ENCODE data around the gene GAB2.

Gene GAB2

DNA sequence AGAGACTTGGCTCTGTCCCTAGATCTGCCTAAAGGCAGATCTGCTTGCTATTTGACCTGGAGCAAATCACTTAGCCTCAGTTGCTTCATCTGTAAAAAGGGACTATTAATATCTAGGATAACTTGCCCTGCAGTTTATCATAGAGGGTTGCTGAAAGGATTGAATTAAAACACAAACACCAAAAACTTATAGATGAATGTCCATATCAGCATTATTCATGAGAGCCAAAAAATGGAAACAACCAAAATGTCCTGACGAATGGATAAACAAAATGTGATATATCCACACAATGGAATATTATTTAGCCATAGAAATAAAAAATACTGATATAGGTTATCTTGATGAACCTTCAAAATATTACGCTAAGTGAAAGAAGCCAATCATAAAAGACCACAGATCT lies 161.7 kb downstream of the GAB2 start:
- no peak overlapping the region for H3K4me3 ChIP-seq (ENCODE audit: low read length)
- H3K4me1 ChIP-seq (ENCODE audit: control insufficient read depth, insufficient read depth, low read length), result no peaks in the 10 kb centered on the region
- no peaks in the 10 kb centered on the region for H3K9me3 ChIP-seq (ENCODE audit: control insufficient read depth, insufficient read depth, low read length)
- no peaks in the 10 kb centered on the region for H3K27me3 ChIP-seq (ENCODE audit: control insufficient read depth, insufficient read depth, low read length)
- no peak overlapping the region for H3K27ac ChIP-seq (ENCODE audit: low read length)
- DNase-seq (ENCODE audit: low read depth, low spot score), result no peak
- H3K36me3 ChIP-seq (ENCODE audit: control insufficient read depth, insufficient read depth, low read length), result no peaks in the 10 kb centered on the region
- no CpG with 5 or more reads among the region's 2 CpGs for WGBS (ENCODE audit: insufficient coverage, insufficient read length)

DNA sequence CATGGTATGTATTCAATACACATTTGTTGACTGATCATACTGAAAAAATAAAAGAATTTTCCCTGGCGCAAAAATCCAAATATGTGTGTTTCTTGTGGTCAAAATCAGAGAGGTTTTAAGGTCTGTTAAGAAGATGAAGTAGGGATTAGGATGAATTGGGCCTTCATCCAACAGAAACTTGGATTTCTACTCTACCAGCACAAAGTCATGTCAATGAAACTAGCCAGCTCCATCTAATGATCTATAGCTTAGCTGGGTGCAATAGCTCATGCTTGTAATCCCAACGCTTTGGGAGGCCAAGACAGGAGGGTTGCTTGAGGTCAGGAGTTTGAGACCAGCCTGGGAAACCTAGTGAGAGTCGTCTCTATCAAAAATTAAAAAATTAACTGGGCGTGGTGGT lies 163.4 kb downstream of the GAB2 start:
- H3K4me1 ChIP-seq (ENCODE audit: control insufficient read depth, insufficient read depth, low read length), result no peaks in the 10 kb centered on the region
- no CpG with 5 or more reads among the region's 4 CpGs for WGBS (ENCODE audit: insufficient coverage, insufficient read length)
- no peaks in the 10 kb centered on the region for H3K27me3 ChIP-seq (ENCODE audit: control insufficient read depth, insufficient read depth, low read length)
- no peak overlapping the region for H3K4me3 ChIP-seq (ENCODE audit: low read length)
- no peak overlapping the region for H3K27ac ChIP-seq (ENCODE audit: low read length)
- no peak for DNase-seq (ENCODE audit: low read depth, low spot score)
- H3K9me3 ChIP-seq (ENCODE audit: control insufficient read depth, insufficient read depth, low read length), result no peaks in the 10 kb centered on the region
- H3K36me3 ChIP-seq (ENCODE audit: control insufficient read depth, insufficient read depth, low read length), result no peaks in the 10 kb centered on the region

DNA sequence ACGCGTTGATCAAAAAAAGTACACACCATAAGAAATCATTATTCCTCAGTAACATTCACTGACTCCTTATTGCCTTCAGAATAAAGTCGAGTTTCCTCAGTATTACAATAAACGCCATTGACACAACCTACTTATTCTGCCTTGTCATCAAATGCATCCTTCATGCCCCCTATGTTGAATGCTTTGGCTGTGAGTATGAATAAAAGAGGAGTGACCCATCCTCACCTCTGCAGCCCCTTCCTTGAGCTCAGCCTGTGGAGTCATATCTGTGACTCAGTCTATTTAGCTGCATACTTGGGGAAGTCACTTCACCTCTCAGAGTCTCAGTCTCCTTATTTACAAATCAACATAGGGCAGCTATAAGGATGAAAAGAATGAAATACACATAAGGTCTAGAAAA lies 163.8 kb downstream of the GAB2 start:
- no peaks in the 10 kb centered on the region for H3K4me1 ChIP-seq (ENCODE audit: control insufficient read depth, insufficient read depth, low read length)
- H3K27me3 ChIP-seq (ENCODE audit: control insufficient read depth, insufficient read depth, low read length), result no peaks in the 10 kb centered on the region
- no peaks in the 10 kb centered on the region for H3K9me3 ChIP-seq (ENCODE audit: control insufficient read depth, insufficient read depth, low read length)
- no peak overlapping the region for H3K27ac ChIP-seq (ENCODE audit: low read length)
- no peak overlapping the region for H3K4me3 ChIP-seq (ENCODE audit: low read length)
- DNase-seq (ENCODE audit: low read depth, low spot score), result no peak
- WGBS (ENCODE audit: insufficient coverage, insufficient read length), result no CpG with 5 or more reads among the region's 4 CpGs
- H3K36me3 ChIP-seq (ENCODE audit: control insufficient read depth, insufficient read depth, low read length), result no peaks in the 10 kb centered on the region

DNA sequence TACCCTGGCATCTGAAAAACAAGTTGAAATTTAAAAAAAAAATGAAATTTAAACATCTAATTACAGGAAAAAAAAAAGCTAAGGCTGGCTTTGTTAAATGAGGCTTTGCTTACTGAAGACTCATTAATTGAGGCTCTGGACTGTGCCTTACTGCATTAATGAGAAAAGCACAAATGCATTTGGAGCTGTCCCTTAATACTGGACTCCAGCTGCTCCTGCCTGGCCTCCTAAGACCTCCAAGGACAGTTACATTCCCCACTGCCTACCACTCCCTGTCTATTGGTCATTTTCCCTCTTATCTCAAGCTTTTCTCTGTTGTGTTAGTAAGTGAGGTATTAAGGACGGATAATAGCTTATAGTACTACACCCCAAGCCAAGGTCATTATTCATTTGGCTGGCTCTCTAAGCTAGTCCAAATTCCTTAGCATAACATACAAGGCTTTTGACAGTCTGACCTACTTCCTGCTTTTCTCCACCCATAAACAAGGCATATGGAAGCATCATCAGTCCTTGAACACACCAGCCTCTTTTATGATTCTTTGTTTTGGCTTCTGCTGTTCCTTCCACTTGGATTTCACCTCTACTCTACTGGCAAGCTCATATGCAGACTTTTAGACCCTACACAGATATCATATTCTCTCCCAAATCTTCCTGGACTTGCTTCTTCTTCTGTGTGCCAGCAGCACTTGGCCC lies 166.4 kb downstream of the GAB2 start:
- DNase-seq (ENCODE audit: low read depth, low spot score), result no peak
- Histone ChIP-seq H3K4me3 (ENCODE audit: low read length) (no peak overlapping the region), H3K36me3 (ENCODE audit: control insufficient read depth, insufficient read depth, low read length) (no peaks in the 10 kb centered on the region), H3K27me3 (ENCODE audit: control insufficient read depth, insufficient read depth, low read length) (no peaks in the 10 kb centered on the region), H3K4me1 (ENCODE audit: control insufficient read depth, insufficient read depth, low read length) (no peaks in the 10 kb centered on the region), H3K9me3 (ENCODE audit: control insufficient read depth, insufficient read depth, low read length) (no peaks in the 10 kb centered on the region), H3K27ac (ENCODE audit: low read length) (no peak overlapping the region)
- WGBS (ENCODE audit: insufficient coverage, insufficient read length), result no CpG with 5 or more reads among the region's 1 CpG

DNA sequence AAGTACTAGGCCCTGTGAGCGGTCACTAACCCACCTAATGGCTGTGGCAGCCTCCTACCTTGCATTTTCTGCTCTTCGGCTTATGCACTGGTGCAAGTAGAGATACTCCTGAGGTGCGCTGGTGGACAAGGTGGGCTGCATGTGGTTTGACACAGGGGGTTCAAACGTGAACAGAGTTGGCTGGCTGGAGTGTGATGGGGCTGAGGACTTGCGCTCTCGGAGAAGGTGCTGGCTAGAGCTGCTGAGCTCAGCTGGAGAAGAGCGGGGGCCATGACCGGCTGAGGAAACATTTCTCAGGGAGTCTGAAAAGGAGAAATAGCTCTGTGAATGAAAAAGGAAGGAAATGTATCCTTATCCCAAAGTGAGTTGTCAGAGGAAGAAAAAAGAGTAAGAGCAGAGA lies 167.5 kb downstream of the GAB2 start:
- no peaks in the 10 kb centered on the region for H3K4me1 ChIP-seq (ENCODE audit: control insufficient read depth, insufficient read depth, low read length)
- no CpG with 5 or more reads among the region's 8 CpGs for WGBS (ENCODE audit: insufficient coverage, insufficient read length)
- no peaks in the 10 kb centered on the region for H3K36me3 ChIP-seq (ENCODE audit: control insufficient read depth, insufficient read depth, low read length)
- no peak overlapping the region for H3K27ac ChIP-seq (ENCODE audit: low read length)
- DNase-seq (ENCODE audit: low read depth, low spot score), result no peak
- no peak overlapping the region for H3K4me3 ChIP-seq (ENCODE audit: low read length)
- H3K27me3 ChIP-seq (ENCODE audit: control insufficient read depth, insufficient read depth, low read length), result no peaks in the 10 kb centered on the region
- H3K9me3 ChIP-seq (ENCODE audit: control insufficient read depth, insufficient read depth, low read length), result no peaks in the 10 kb centered on the region

DNA sequence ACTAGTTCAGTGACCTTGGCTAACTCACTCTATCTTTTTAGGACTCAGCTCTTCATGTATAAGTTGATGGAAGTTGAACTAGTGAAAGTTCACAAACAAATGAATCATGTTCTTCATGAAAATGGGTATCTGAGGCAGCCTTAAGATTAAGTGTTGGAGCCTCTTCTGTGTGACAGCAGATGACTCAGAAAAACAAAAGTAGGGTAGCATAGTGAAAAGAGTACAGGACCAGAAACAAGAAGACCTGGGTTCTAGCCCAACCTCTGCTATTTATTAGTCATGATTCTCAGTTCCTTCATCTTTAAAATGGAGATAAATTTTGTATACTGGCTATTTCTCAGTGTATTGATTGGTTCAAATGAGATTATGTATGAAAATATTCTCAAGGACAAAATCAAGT lies 168.7 kb downstream of the GAB2 start:
- H3K9me3 ChIP-seq (ENCODE audit: control insufficient read depth, insufficient read depth, low read length), result no peaks in the 10 kb centered on the region
- H3K4me3 ChIP-seq (ENCODE audit: low read length), result no peak overlapping the region
- no peak overlapping the region for H3K27ac ChIP-seq (ENCODE audit: low read length)
- no peaks in the 10 kb centered on the region for H3K36me3 ChIP-seq (ENCODE audit: control insufficient read depth, insufficient read depth, low read length)
- DNase-seq (ENCODE audit: low read depth, low spot score), result no peak
- no peaks in the 10 kb centered on the region for H3K4me1 ChIP-seq (ENCODE audit: control insufficient read depth, insufficient read depth, low read length)
- no peaks in the 10 kb centered on the region for H3K27me3 ChIP-seq (ENCODE audit: control insufficient read depth, insufficient read depth, low read length)

DNA sequence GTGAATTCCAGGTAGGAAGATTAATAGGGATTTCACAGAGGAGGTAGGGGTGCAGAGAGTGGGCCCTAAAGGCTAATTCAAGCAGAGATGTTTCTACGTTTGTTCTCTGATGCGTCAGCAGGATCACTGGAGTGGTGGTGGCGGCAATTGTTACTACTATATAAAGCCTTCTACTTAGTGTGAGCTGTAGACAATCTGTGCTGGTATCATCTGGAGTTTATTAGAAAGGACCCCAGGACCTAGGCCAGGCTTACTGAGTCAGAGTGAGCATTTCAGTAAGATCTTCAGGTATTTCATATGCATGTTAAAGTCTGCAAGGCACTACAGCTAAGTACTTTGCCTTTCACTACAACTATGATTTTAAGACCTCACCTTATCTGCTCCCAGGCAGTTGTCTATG lies 169.4 kb downstream of the GAB2 start:
- Histone ChIP-seq H3K36me3 (ENCODE audit: control insufficient read depth, insufficient read depth, low read length) (no peaks in the 10 kb centered on the region), H3K4me3 (ENCODE audit: low read length) (no peak overlapping the region), H3K9me3 (ENCODE audit: control insufficient read depth, insufficient read depth, low read length) (no peaks in the 10 kb centered on the region), H3K4me1 (ENCODE audit: control insufficient read depth, insufficient read depth, low read length) (no peaks in the 10 kb centered on the region), H3K27ac (ENCODE audit: low read length) (no peak overlapping the region), H3K27me3 (ENCODE audit: control insufficient read depth, insufficient read depth, low read length) (no peaks in the 10 kb centered on the region)
- no CpG with 5 or more reads among the region's 3 CpGs for WGBS (ENCODE audit: insufficient coverage, insufficient read length)
- no peak for DNase-seq (ENCODE audit: low read depth, low spot score)

DNA sequence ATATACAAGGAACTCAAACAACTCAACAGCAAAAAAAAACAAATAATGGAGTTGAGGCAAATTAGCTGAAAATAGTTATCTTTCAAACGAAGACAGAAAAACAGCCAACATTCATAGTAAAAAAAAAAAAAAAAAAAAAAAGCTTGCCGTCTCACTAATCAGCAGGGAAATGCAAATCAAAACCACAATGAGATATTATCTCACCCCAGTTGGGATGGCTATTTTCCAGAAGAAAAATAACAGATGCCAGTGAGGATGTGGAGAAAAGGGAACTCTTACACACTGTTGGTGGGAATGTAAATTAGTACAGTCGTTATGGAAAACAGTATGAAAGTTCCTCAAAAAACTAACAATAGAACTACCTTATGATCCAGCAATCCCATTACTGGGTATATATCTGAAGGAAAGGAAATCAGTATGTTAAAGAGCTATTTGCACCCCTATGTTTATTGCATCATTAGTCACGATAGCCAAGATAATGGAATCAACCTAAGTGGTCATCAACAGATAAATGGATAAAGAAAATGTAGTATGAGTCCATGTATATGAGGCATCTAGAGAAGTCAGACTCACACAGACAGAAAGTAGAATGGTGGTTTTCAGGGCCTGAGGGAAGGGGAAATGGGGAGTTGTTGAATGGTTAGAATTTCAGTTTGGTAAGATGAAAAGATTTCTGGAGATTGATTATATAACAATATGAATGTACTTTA lies 172.9 kb downstream of the GAB2 start:
- DNase-seq (ENCODE audit: low read depth, low spot score), result no peak
- Histone ChIP-seq H3K27me3 (ENCODE audit: control insufficient read depth, insufficient read depth, low read length) (no peaks in the 10 kb centered on the region), H3K9me3 (ENCODE audit: control insufficient read depth, insufficient read depth, low read length) (no peaks in the 10 kb centered on the region), H3K27ac (ENCODE audit: low read length) (no peak overlapping the region), H3K4me3 (ENCODE audit: low read length) (no peak overlapping the region), H3K36me3 (ENCODE audit: control insufficient read depth, insufficient read depth, low read length) (no peaks in the 10 kb centered on the region), H3K4me1 (ENCODE audit: control insufficient read depth, insufficient read depth, low read length) (no peaks in the 10 kb centered on the region)
- WGBS (ENCODE audit: insufficient coverage, insufficient read length), result no CpG with 5 or more reads among the region's 4 CpGs

DNA sequence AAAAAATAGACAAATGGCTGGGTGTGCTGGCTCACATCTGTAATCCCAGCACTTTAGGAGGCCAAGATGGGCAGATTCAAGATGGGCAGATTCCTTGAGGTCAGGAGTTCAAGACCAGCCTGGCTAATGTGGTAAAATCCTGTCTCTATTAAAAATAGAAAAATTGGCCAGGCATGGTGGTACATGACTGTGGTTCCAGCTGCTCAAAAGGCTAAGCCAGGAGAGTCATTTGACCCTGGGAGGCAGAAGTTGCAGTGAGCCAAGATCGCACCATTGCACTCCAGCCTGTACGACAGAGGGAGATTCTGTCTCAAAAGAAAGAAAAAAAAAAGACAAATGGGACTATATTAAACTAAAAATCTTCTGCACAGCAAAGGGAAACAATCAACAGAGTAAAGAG lies 173.5 kb downstream of the GAB2 start:
- no peaks in the 10 kb centered on the region for H3K9me3 ChIP-seq (ENCODE audit: control insufficient read depth, insufficient read depth, low read length)
- H3K27ac ChIP-seq (ENCODE audit: low read length), result no peak overlapping the region
- H3K27me3 ChIP-seq (ENCODE audit: control insufficient read depth, insufficient read depth, low read length), result no peaks in the 10 kb centered on the region
- no peak for DNase-seq (ENCODE audit: low read depth, low spot score)
- H3K4me1 ChIP-seq (ENCODE audit: control insufficient read depth, insufficient read depth, low read length), result no peaks in the 10 kb centered on the region
- no peak overlapping the region for H3K4me3 ChIP-seq (ENCODE audit: low read length)
- no CpG with 5 or more reads among the region's 2 CpGs for WGBS (ENCODE audit: insufficient coverage, insufficient read length)
- H3K36me3 ChIP-seq (ENCODE audit: control insufficient read depth, insufficient read depth, low read length), result no peaks in the 10 kb centered on the region

DNA sequence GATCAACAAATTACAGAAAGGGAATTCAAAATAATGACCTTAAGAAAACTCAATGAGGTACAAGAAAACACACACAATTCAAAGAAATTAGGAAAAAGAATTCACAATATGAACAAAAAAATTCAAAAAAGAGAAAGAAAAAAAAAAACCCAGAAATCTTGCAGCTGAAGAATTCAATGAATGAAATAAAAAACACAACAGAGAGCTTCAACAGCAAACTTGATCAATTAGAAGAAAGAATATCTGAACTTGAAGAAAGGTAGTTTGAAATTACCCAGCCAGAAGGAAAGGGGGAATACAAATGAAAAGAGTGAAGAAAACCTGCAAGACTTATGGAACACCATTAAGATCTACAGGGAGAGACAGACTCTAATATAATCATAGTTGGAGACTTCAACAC lies 176.1 kb downstream of the GAB2 start:
- Histone ChIP-seq H3K9me3 (ENCODE audit: control insufficient read depth, insufficient read depth, low read length) (no peaks in the 10 kb centered on the region), H3K27ac (ENCODE audit: low read length) (no peak overlapping the region), H3K4me1 (ENCODE audit: control insufficient read depth, insufficient read depth, low read length) (no peaks in the 10 kb centered on the region), H3K4me3 (ENCODE audit: low read length) (no peak overlapping the region), H3K36me3 (ENCODE audit: control insufficient read depth, insufficient read depth, low read length) (no peaks in the 10 kb centered on the region), H3K27me3 (ENCODE audit: control insufficient read depth, insufficient read depth, low read length) (no peaks in the 10 kb centered on the region)
- DNase-seq (ENCODE audit: low read depth, low spot score), result no peak

DNA sequence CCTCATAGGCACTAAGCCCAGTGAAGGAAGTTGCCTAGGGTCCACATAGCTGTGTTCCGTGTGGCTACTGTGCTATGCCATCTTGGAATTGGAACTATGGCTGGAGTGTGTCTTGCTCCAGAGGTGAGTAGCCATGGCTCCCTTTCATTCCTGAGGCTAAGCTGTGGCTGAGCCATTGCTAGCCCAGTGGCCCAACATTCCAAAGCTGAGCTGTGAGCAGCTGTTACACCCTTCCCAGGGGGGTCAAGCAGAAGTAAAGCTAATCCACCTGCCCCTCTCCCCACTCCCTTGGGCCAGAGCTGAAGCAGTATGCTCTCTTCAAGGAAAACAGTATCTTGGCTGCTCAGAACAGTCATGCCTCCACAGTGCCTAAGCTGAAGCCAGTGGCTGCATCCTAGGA lies 177.8 kb downstream of the GAB2 start:
- Histone ChIP-seq H3K27me3 (ENCODE audit: control insufficient read depth, insufficient read depth, low read length) (no peaks in the 10 kb centered on the region), H3K27ac (ENCODE audit: low read length) (no peak overlapping the region), H3K36me3 (ENCODE audit: control insufficient read depth, insufficient read depth, low read length) (no peaks in the 10 kb centered on the region), H3K4me3 (ENCODE audit: low read length) (no peak overlapping the region), H3K9me3 (ENCODE audit: control insufficient read depth, insufficient read depth, low read length) (no peaks in the 10 kb centered on the region), H3K4me1 (ENCODE audit: control insufficient read depth, insufficient read depth, low read length) (no peaks in the 10 kb centered on the region)
- WGBS (ENCODE audit: insufficient coverage, insufficient read length), result no CpG with 5 or more reads among the region's 1 CpG
- no peak for DNase-seq (ENCODE audit: low read depth, low spot score)

All from iPS DF 6.9 (cell line).